Peyer's patch (tissue), 4 donors: ENCODE measurements around the gene RNU11.

Source experiments
- POLR2A ChIP-seq, 2 donors: fragments of 450-650 bp; IDR thresholded peaks; one replicate each; pipeline ENCODE4 v1.5.1; 2017; ENCODE audit warnings: antibody characterized with exemption in 2 of 2, mild to moderate bottlenecking in 2 of 2, moderate library complexity in 2 of 2
- TF ChIP-seq, protein P1 (sequence below), 6 experiments: fragments of 450-650 bp in 4 of 6; fragments of 200-600 bp in 2 of 6; sonication (generic) in 1 of 6; IDR thresholded peaks; one replicate each; pipeline ENCODE4 v1.5.1; 2017 to 2019; ENCODE audit warnings: antibody characterized with exemption in 6 of 6, mild to moderate bottlenecking in 3 of 6, moderate library complexity in 1 of 6

DNA sequence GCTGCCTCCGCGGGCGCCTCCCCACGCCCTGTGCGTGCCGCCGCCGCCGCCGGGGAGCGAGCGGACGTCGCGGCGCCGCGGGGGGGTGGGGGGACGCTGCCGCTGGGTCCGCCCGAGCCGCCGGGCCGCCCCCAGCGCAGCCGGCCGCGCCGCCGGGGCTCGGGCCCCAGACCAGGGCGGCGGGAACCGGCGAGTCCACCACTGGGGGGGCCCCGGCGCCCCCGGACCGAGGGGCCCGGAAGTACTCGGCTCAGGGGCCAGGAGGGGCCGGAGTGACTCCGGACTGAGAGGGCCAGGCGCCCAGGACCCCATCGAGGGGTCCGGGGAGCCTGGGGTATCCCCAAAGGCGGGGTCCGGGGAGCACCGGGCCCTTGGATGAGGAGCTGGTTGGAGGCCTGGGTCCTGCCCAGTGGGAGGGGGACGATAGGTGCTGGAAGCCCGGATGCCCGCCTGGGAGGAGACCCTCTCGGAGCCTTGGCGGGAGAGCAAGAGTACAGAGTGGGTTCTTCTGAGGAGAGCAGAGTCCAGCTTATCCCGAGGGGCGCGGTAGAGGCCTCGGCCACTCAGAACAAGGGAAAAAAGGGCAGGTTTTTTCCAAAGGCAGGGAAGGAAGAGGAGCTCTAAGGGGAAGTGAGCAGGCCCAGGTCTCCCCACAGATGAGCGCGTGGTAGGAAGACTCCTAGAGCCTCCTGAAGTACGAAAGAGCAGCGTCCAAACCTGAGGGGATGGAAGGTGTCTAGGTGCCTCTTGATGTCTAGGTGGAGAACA lies 20.7 kb downstream of the RNU11 start:
- peak in 1 of 2 donors; percentile 78 for TF ChIP-seq POLR2A (IDR thresholded peaks at IDR 0.05)
- TF ChIP-seq, protein P1, sequence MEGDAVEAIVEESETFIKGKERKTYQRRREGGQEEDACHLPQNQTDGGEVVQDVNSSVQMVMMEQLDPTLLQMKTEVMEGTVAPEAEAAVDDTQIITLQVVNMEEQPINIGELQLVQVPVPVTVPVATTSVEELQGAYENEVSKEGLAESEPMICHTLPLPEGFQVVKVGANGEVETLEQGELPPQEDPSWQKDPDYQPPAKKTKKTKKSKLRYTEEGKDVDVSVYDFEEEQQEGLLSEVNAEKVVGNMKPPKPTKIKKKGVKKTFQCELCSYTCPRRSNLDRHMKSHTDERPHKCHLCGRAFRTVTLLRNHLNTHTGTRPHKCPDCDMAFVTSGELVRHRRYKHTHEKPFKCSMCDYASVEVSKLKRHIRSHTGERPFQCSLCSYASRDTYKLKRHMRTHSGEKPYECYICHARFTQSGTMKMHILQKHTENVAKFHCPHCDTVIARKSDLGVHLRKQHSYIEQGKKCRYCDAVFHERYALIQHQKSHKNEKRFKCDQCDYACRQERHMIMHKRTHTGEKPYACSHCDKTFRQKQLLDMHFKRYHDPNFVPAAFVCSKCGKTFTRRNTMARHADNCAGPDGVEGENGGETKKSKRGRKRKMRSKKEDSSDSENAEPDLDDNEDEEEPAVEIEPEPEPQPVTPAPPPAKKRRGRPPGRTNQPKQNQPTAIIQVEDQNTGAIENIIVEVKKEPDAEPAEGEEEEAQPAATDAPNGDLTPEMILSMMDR (IDR thresholded peaks at IDR 0.05): no peak
